Measurements from ENCODE around the gene RIC8A. TPM values are rescaled to one million over a fixed set of nuclear protein-coding genes. Genes with fewer than 3 reads are reported as not detected.

RIC8A gene
- total and polyA plus RNA-seq, 7 experiments from 2014 or later, result 74.4 to 119 (median 92.0) TPM

DNA sequence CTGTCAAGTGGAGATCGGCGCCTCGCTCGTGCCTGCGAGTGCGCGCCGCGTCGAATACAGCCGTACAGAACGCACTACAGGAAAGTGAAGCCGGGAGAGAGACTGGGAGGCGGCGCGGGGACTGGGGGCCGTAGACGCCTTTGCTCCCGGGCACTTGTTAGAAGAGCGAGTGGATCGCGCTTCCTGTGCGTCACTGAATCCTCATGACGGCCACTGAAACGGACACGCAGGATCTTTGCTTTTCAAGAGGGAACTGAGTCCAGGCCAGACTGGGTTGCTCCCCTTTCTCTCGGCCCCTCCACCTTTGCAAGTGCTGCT lies 314 bp downstream of the RIC8A start:
- Mint-ChIP-seq H3K27ac (peak overlapping the region; percentile 96 to 100 (median 99)), H3K4me1 (peaks cover 12 to 67% (median 46%) of the 10 kb centered on the region in 7 donors)

DNA sequence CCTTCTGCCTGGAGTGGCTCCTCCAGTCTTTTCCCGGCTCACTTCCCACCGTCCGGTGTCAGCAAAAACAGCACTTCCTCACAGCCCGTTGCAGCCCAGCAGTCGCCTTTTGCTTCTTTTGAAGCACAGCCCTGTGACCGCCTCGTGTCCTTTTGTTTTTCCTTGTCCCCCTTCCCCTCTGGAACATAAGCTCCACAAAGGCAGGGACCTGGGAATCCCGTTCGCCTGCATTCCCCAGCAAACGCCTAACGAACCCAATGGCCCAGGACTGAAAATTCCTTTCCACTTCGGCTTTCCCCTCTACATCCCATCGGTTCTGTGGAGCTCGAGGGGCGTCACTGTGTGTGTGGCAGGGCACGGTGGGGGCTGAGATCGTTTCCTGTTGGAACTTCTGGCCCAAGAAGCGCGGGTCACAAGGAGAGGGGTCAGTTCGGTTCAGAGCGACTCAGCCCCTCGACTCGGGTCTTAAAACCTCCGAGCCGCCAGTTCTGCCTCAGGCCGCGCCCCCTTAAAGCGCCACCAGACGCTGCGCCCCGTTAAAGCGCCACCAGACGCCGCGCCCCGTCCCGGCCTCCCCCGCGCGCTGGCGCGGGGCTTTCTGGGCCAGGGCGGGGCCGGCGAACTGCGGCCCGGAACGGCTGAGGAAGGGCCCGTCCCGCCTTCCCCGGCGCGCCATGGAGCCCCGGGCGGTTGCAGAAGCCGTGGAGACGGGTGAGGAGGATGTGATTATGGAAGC lies 841 bp downstream of the RIC8A start:
- Mint-ChIP-seq H3K4me1 (peaks cover 6 to 62% (median 41%) of the 10 kb centered on the region in 7 donors), H3K4me3 (peak overlapping the region; percentile 89 to 100 (median 96)), H3K36me3 (peaks cover 3 to 30% (median 13%) of the 10 kb centered on the region in 5 donors), H3K9me3 (peaks cover 0 to 4% (median 0%) of the 10 kb centered on the region in 11 donors), H3K27me3 (no peaks in the 10 kb centered on the region), H3K27ac (peak overlapping the region; percentile 96 to 100 (median 99))
- DNase-seq (peak; percentile 77 to 89 (median 84)), ATAC-seq (peak; percentile 66)
- Histone ChIP-seq H3K27ac (ENCODE audit: low read depth, low read length) (peak overlapping the region; percentile 93), H3K4me1 (ENCODE audit: control insufficient read depth in 2 of 2, insufficient read depth in 2 of 2, low read length in 2 of 2) (peaks cover 28 to 48% of the 10 kb centered on the region in 2 donors), H3K4me3 (ENCODE audit: low read length) (peak overlapping the region; percentile 98), H3K27me3 (ENCODE audit: control insufficient read depth in 2 of 2, insufficient read depth in 2 of 2, low read length in 2 of 2) (no peaks in the 10 kb centered on the region), H3K9me3 (ENCODE audit: control insufficient read depth in 2 of 3, low read length in 3 of 3) (no peaks in the 10 kb centered on the region), H3K36me3 (ENCODE audit: control insufficient read depth in 2 of 3, insufficient read depth in 3 of 3, low read length in 3 of 3) (peaks cover 18 to 69% (median 43%) of the 10 kb centered on the region in 3 experiments)
- ChIA-PET CTCF (interaction anchor here (0.6 to 2.2 kb wide), 3 partner anchors 29 to 73 kb away, joined by 3 to 5 read pairs (median 4); no protein-coding TSS in a partner anchor), POLR2A (interaction anchor here (0.6 to 5.0 kb wide), 18 partner anchors 21 to 368 kb away, joined by 3 to 83 read pairs (median 12); partner anchors contain the start of genes IFITM2, NLRP6, PHRF1 and PSMD13)
- intact Hi-C loops (cut with micrococcal nuclease), result loop anchor here in 1 of 2 donors (5.0 kb wide), 1 partner anchor 359 kb away; no protein-coding TSS in a partner anchor

More for the DNA sequence above, 314 bp downstream of the RIC8A start:
- H3K4me1 ChIP-seq (ENCODE audit: control insufficient read depth in 2 of 2, insufficient read depth in 2 of 2, low read length in 2 of 2), result peaks cover 28 to 52% of the 10 kb centered on the region in 2 donors
- ATAC-seq, result peak; percentile 20
- peaks cover 18 to 67% (median 38%) of the 10 kb centered on the region in 3 experiments for H3K36me3 ChIP-seq (ENCODE audit: control insufficient read depth in 2 of 3, insufficient read depth in 3 of 3, low read length in 3 of 3)
- intact Hi-C loops (cut with micrococcal nuclease), result loop anchor here (1.0 to 5.0 kb wide), 17 partner anchors 28 to 590 kb away; partner anchors contain the start of genes HRAS (in 2 of the 2), IFITM1 (in 2 of the 2), PSMD13 (in 2 of the 2) and SIRT3 (in 2 of the 2)
- peak overlapping the region; percentile 93 for H3K27ac ChIP-seq (ENCODE audit: low read depth, low read length)
- H3K9me3 ChIP-seq (ENCODE audit: control insufficient read depth in 2 of 3, low read length in 3 of 3), result no peaks in the 10 kb centered on the region
- Mint-ChIP-seq H3K9me3 (peaks cover 0 to 4% (median 0%) of the 10 kb centered on the region in 11 donors), H3K36me3 (peaks cover 0 to 31% (median 14%) of the 10 kb centered on the region in 5 donors), H3K27me3 (no peaks in the 10 kb centered on the region), H3K4me3 (peak overlapping the region; percentile 89 to 100 (median 96))
- ChIA-PET CTCF (interaction anchor here (0.6 to 2.2 kb wide), 5 partner anchors 29 to 611 kb away, joined by 3 to 5 read pairs (median 4); partner anchors contain the start of genes PSMD13 and SIRT3), POLR2A (interaction anchor here (0.5 to 5.0 kb wide), 44 partner anchors 9 to 633 kb away, joined by 3 to 83 read pairs (median 5); partner anchors contain the start of genes HRAS, IFITM2, LRRC56 and NLRP6)
- DNase-seq, result no peak
- H3K4me3 ChIP-seq (ENCODE audit: low read length), result peak overlapping the region; percentile 98
- no peaks in the 10 kb centered on the region for H3K27me3 ChIP-seq (ENCODE audit: control insufficient read depth in 2 of 2, insufficient read depth in 2 of 2, low read length in 2 of 2)

- H3K9me3 Mint-ChIP-seq, result peaks cover 0 to 4% (median 0%) of the 10 kb centered on the region in 11 donors
- peaks cover 4 to 27% (median 10%) of the 10 kb centered on the region in 5 donors for H3K36me3 Mint-ChIP-seq
- H3K9me3 ChIP-seq (ENCODE audit: control insufficient read depth in 2 of 3, low read length in 3 of 3), result no peaks in the 10 kb centered on the region
- peak overlapping the region; percentile 93 for H3K27ac ChIP-seq (ENCODE audit: low read depth, low read length)
- intact Hi-C loops (cut with micrococcal nuclease), result loop anchor here in 1 of 2 donors (5.0 kb wide), 1 partner anchor 358 kb away; no protein-coding TSS in a partner anchor
- POLR2A ChIA-PET, result interaction anchor here (1.4 to 5.0 kb wide), 7 partner anchors 20 to 240 kb away, joined by 4 to 83 read pairs (median 35); partner anchors contain the start of genes NLRP6, PSMD13, PTDSS2 and SIRT3
- H3K4me1 Mint-ChIP-seq, result peaks cover 1 to 56% (median 36%) of the 10 kb centered on the region in 7 donors
- CTCF ChIA-PET, result interaction anchor here (0.8 kb wide), 1 partner anchor 24 kb away, joined by 5 read pairs; no protein-coding TSS in a partner anchor
- ATAC-seq (peak; percentile 0), DNase-seq (no peak)
- H3K4me3 ChIP-seq (ENCODE audit: low read length), result peak overlapping the region; percentile 98
- H3K27ac Mint-ChIP-seq, result peak overlapping the region; percentile 89 to 100 (median 98)
- H3K27me3 ChIP-seq (ENCODE audit: control insufficient read depth in 2 of 2, insufficient read depth in 2 of 2, low read length in 2 of 2), result no peaks in the 10 kb centered on the region
- H3K27me3 Mint-ChIP-seq, result no peaks in the 10 kb centered on the region
- peaks cover 28 to 43% of the 10 kb centered on the region in 2 donors for H3K4me1 ChIP-seq (ENCODE audit: control insufficient read depth in 2 of 2, insufficient read depth in 2 of 2, low read length in 2 of 2)
- peaks cover 19 to 68% (median 40%) of the 10 kb centered on the region in 3 experiments for H3K36me3 ChIP-seq (ENCODE audit: control insufficient read depth in 2 of 3, insufficient read depth in 3 of 3, low read length in 3 of 3)
- peak overlapping the region; percentile 89 to 100 (median 96) for H3K4me3 Mint-ChIP-seq
Observed at GRCh38 chr11:208917-209260, 1.4 kb downstream of the RIC8A start.

DNA sequence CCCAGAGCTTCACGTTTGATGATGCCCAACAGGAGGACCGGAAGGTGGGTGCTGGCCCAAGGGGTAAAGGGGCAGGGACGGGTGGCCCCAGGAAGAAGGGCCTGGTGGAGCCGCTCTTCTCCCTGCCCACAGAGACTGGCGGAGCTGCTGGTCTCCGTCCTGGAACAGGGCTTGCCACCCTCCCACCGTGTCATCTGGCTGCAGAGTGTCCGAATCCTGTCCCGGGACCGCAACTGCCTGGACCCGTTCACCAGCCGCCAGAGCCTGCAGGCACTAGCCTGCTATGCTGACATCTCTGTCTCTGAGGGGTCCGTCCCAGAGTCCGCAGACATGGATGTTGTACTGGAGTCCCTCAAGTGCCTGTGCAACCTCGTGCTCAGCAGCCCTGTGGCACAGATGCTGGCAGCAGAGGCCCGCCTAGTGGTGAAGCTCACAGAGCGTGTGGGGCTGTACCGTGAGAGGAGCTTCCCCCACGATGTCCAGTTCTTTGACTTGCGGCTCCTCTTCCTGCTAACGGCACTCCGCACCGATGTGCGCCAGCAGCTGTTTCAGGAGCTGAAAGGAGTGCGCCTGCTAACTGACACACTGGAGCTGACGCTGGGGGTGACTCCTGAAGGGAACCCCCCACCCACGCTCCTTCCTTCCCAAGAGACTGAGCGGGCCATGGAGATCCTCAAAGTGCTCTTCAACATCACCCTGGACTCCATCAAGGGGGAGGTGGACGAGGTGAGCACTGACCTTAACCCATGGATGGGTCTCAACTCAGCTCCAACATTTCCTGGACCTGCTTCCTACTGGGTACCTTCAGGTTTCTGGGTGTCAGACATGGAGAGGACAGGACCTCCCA lies 2.0 kb downstream of the RIC8A start:
- peak overlapping the region; percentile 89 to 100 (median 98) for H3K27ac Mint-ChIP-seq
- Histone ChIP-seq H3K9me3 (ENCODE audit: control insufficient read depth in 2 of 3, low read length in 3 of 3) (no peaks in the 10 kb centered on the region), H3K36me3 (ENCODE audit: control insufficient read depth in 2 of 3, insufficient read depth in 3 of 3, low read length in 3 of 3) (peaks cover 20 to 68% (median 45%) of the 10 kb centered on the region in 3 experiments), H3K4me3 (ENCODE audit: low read length) (peak overlapping the region; percentile 98), H3K4me1 (ENCODE audit: control insufficient read depth in 2 of 2, insufficient read depth in 2 of 2, low read length in 2 of 2) (peaks cover 22 to 37% of the 10 kb centered on the region in 2 donors), H3K27me3 (ENCODE audit: control insufficient read depth in 2 of 2, insufficient read depth in 2 of 2, low read length in 2 of 2) (no peaks in the 10 kb centered on the region), H3K27ac (ENCODE audit: low read depth, low read length) (peak overlapping the region; percentile 93)
- ChIA-PET POLR2A (interaction anchor here (0.6 to 5.0 kb wide), 9 partner anchors 20 to 240 kb away, joined by 3 to 83 read pairs (median 19); partner anchors contain the start of genes NLRP6, PSMD13, PTDSS2 and SIRT3), CTCF (interaction anchor here (0.8 kb wide), 1 partner anchor 23 kb away, joined by 5 read pairs; no protein-coding TSS in a partner anchor)
- ATAC-seq, result no peak
- peaks cover 4 to 25% (median 9%) of the 10 kb centered on the region in 5 donors for H3K36me3 Mint-ChIP-seq
- intact Hi-C loops (cut with micrococcal nuclease), result loop anchor here in 1 of 2 donors (5.0 kb wide), 1 partner anchor 358 kb away; no protein-coding TSS in a partner anchor
- peak overlapping the region; percentile 89 to 100 (median 96) for H3K4me3 Mint-ChIP-seq
- DNase-seq, result peak in 1 of 9 donors; percentile 18
- H3K9me3 Mint-ChIP-seq, result peaks cover 0 to 4% (median 0%) of the 10 kb centered on the region in 11 donors
- no peaks in the 10 kb centered on the region for H3K27me3 Mint-ChIP-seq
- H3K4me1 Mint-ChIP-seq, result peaks cover 0 to 50% (median 31%) of the 10 kb centered on the region in 7 donors

DNA sequence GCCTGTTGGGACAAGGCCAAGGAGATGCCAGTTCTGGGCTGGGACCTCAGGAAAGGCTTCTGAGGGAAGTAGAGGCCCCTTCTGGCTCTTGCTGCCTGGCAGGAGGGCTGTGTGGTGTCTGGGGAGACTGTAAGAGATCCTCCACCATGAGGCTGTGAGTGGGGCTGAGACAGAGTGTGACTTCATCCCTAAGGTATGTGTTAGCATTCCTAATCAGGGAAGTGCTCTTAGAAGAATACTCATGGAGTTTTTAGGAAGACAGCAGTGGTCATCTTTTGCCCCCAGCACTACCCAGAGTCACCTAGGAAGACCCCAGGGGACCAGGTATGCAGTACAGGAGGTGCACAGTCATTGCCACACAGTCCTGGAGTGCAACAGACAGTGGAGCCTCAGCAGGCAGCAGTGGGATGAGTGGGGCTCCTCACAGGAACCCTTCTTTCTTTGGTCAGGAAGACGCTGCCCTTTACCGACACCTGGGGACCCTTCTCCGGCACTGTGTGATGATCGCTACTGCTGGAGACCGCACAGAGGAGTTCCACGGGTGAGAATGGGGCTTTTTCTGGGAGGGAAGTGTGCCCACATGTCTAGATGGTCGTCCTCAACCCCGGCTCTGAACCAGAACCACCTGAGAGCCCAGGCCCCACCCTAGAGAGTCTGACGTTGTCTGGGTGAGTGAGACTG lies 2.8 kb downstream of the RIC8A start:
- Histone ChIP-seq H3K36me3 (ENCODE audit: control insufficient read depth in 2 of 3, insufficient read depth in 3 of 3, low read length in 3 of 3) (peaks cover 23 to 68% (median 46%) of the 10 kb centered on the region in 3 experiments), H3K9me3 (ENCODE audit: control insufficient read depth in 2 of 3, low read length in 3 of 3) (no peaks in the 10 kb centered on the region), H3K4me1 (ENCODE audit: control insufficient read depth in 2 of 2, insufficient read depth in 2 of 2, low read length in 2 of 2) (peaks cover 18 to 29% of the 10 kb centered on the region in 2 donors), H3K27ac (ENCODE audit: low read depth, low read length) (peak overlapping the region; percentile 93), H3K4me3 (ENCODE audit: low read length) (no peak overlapping the region), H3K27me3 (ENCODE audit: control insufficient read depth in 2 of 2, insufficient read depth in 2 of 2, low read length in 2 of 2) (no peaks in the 10 kb centered on the region)
- POLR2A ChIA-PET, result interaction anchor here (0.9 to 5.0 kb wide), 6 partner anchors 19 to 239 kb away, joined by 4 to 83 read pairs (median 27); partner anchors contain the start of genes PSMD13, PTDSS2 and SIRT3
- Mint-ChIP-seq H3K27ac (peak overlapping the region in 8 of 9 donors; percentile 34 to 99 (median 66)), H3K36me3 (peaks cover 4 to 29% (median 9%) of the 10 kb centered on the region in 5 donors), H3K4me3 (peak overlapping the region; percentile 32 to 100 (median 94)), H3K9me3 (peaks cover 0 to 4% (median 0%) of the 10 kb centered on the region in 11 donors), H3K27me3 (no peaks in the 10 kb centered on the region), H3K4me1 (peaks cover 0 to 43% (median 26%) of the 10 kb centered on the region in 7 donors)
- DNase-seq, result peak in 1 of 9 donors; percentile 7
- ATAC-seq, result no peak
- intact Hi-C loops (cut with micrococcal nuclease), result no loop called here
- CTCF ChIA-PET, result interaction anchor here (0.5 kb wide), 1 partner anchor 126 kb away, joined by 3 read pairs; no protein-coding TSS in a partner anchor

Data from naive thymus-derived CD4-positive, alpha-beta T cell (primary cell).